HG03045 (cell line): ENCODE measurements around the gene CDC42EP1.

Source experiments
- ATAC-seq: cut with Tn5 transposase; IDR thresholded peaks from one replicate; pipeline ENCODE4 v1.9.1; 2021; ENCODE audit warnings: mild to moderate bottlenecking, moderate library complexity; ENCODE audit not compliant: unreplicated experiment

CDC42EP1 gene

DNA sequence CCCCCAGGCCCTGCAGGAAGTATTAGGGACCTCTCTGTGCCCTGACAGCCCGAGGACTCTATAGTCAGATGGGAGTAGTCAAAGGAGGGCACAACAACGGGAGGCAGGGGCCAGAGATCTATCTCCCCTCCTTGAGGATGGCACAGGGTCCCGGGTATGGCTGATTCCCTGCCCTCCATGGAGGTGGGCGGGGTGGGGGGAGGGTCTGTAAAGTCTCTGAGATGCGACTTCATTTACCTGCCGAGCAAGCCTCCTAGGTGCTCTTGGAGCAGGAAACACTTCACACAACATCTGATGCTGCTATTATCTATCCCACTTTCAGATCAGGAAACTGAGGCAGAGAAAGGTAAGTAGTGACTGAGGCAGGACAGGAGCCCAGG, 769 bp upstream of the CDC42EP1 start:
- ATAC-seq, result no peak

- ATAC-seq, result no peak
Measured at GRCh38 chr22:37560608-37561211, 430 bp downstream of the CDC42EP1 start.

DNA sequence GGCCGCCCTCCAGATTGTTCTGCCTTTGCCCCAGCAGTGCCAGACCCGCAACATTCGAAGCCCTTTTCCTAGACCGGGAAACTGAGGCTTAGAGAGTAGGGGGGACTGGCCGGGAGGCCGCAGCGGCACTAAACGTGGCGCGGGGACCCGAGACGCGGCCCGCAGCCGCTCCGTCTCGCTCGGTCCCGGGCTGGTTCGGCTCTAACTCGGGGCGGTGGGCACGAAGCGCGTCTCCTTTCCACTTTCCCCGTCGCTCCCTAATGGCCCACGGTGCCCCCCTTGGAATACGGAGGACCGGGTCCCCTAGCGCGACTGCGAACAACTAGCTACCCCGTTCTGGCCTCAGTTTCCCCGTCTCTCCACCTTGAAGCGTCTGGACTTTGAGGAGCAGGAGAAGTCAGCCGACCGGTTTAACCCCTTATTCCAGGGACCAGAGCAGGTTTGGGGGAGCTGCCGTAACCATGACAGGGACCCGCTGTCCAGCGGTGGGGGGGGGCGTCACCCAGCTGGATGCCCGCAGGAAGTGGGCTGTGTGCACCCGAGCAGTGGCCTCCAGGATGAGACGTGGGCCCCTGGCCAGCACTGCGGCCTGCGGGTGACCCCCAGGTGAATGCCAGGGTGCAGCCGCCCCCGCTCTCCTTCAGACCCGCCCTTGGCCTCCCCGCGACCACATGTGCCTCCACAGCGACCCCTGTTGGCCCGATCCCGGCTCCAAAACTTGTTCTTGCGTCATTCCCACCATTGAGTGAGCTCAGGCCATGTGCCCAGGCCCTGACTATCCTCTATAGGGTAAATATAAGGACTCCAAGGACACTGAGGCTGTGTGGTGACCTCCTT, 1.1 kb downstream of the CDC42EP1 start:
- no peak for ATAC-seq

- ATAC-seq, result no peak
Measured at GRCh38 chr22:37562049-37562875, 2.0 kb downstream of the CDC42EP1 start.

- no peak for ATAC-seq
Measured at GRCh38 chr22:37563153-37564081, 3.1 kb downstream of the CDC42EP1 start.

DNA sequence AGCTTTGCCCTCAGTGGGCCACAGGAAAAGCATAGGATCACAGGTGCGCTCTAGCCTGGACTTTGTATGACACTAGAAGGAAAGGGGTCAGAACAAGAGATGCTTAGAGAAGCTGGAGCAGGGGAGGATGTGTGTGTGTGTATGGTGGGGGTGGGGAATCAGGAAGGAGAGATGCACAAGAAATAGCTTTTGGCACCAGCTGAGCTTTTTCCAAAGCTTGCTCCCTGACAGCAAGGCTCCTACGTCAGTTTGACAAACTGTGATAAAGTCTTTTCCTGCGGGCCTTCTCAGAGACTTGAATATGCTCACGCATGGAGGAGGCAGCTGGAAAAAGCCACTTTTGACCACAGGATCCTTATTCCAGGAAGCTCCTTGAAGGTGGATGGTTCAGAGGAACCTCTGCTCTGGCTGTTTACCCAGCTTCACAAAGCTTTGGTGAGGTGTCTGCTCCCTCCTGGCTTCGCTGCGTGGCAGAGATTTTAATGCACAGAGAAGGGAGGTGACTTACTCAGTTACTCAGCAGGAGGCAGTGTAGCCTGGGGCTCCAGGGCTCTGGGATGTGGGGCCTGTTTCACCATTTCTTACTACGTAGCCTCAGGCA, 3.9 kb downstream of the CDC42EP1 start:
- ATAC-seq, result no peak

DNA sequence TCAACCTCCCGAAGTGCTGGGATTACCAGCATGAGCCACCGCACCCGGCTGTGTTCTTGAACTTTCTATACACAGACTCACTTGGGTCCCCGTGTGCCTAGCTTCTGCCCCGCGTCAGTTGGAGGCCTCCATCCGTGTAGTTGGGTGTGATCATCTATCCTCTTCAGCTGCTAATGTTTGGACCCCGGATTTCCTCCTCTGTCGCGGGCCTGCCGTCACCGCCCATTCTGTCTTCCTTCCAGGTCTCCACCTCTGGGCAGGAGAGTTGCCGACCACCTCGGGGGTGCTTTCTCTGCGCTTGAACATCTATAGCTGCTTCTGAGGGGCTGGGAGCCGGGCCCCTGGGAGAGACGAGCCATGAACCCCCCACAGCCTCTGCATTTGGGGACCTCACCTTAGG, 5.5 kb downstream of the CDC42EP1 start:
- ATAC-seq, result no peak

DNA sequence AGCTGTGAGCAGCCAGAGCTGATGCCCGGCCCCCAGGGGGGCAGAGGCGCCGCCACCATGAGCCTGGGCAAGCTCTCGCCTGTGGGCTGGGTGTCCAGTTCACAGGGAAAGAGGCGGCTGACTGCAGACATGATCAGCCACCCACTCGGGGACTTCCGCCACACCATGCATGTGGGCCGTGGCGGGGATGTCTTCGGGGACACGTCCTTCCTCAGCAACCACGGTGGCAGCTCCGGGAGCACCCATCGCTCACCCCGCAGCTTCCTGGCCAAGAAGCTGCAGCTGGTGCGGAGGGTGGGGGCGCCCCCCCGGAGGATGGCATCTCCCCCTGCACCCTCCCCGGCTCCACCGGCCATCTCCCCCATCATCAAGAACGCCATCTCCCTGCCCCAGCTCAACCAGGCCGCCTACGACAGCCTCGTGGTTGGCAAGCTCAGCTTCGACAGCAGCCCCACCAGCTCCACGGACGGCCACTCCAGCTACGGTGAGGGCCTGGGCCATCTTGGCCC, 6.1 kb downstream of the CDC42EP1 start:
- ATAC-seq, result no peak

DNA sequence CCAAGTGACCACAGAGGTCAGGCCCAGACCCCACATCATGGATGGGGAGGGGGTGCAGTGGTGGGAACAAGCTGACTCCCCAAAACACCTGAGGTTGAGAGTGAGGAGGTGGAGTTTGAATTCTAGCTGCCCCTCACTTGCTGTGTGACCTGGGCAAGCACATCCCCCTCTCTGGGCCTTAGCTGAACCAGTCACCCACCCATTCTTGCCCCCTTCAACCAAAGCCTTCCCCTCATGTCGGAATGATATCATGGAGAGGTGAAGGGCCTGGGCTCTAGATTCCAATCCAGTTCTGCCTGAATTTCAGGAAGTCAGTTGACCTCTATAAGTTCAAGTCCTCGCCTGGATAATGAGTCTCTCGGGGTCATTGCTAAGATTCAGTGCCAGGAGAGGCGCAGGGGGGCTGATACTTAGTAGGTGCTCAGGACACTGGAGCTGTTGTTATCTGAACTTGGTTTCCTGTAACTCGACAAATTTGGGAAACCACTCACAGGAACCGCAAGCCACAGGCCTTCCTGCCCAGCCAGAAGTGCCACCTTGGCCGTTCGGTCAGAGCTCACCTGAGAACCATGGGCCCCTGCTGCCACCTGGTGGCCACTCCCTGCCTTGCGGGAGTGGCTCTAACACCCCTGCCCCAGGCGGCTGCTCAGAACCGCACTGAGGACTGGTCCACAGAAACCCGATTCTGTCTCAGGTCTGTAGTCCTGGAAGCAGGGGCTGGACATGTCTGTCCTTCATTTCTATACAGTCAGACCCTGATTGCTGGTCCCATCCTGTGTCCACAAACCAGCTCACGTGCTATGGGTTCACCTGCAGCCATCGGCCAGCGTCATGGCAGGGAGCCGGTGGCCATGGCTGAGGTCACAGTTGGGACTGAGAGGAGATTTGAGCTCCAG, 6.9 kb downstream of the CDC42EP1 start:
- no peak for ATAC-seq

DNA sequence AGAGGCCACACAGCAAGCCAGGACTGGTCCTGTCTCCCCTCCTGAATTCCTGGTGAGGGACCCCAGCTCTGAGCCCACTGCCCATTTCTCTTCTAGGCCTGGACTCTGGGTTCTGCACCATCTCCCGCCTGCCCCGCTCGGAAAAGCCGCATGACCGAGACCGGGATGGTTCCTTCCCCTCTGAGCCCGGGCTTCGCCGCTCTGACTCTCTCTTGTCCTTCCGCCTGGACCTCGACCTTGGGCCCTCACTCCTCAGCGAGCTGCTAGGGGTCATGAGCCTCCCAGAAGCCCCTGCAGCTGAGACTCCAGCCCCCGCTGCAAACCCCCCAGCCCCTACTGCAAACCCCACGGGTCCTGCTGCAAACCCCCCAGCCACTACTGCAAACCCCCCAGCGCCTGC, 7.7 kb downstream of the CDC42EP1 start:
- no peak for ATAC-seq

GRCh38 chr22:37568448-37569008, 8.2 kb downstream of the CDC42EP1 start:
- no peak for ATAC-seq

DNA sequence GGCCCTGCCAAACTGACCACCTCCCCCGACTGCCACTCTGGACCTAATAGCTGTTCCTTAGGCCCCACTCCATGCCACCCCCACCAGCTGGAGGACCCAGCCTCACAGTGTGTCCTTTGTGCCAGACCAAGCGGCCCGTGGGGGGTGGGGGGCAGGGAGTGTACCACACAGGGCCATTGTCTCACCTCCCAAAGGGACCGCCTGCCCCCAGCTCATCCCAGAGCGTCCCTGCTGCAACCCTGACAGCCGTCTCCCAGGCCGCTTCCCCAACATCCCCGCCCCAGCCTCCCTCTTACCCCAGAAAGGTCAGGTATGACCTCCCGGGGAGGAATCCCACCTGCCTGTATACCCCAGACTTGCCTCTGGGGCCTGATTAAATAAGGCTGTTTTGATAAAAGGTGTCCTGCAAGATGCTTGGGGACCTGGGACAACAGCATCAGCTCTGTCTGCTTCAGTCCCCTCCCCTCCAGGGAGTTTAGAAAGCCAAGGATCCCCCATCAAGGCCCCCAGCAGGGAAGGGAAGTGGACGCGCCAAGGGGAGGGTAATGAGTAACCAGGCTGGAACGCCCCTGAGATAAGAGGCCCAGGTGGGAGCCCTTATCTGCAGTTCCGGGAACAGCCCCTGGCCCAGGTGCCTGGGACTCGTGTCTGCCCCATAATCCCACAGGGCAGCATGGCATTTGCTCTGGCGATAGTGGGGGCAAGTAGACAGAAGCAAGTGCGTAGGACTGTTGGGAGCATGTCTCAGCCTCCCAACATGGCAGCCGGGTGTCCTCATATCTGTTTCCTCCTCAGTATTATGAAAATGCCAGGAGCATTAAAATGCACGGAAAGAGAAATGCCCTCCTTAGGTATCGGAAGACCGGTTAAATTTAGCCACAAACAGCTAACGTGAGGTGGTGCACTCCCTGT, 9.0 kb downstream of the CDC42EP1 start:
- ATAC-seq, result no peak

DNA sequence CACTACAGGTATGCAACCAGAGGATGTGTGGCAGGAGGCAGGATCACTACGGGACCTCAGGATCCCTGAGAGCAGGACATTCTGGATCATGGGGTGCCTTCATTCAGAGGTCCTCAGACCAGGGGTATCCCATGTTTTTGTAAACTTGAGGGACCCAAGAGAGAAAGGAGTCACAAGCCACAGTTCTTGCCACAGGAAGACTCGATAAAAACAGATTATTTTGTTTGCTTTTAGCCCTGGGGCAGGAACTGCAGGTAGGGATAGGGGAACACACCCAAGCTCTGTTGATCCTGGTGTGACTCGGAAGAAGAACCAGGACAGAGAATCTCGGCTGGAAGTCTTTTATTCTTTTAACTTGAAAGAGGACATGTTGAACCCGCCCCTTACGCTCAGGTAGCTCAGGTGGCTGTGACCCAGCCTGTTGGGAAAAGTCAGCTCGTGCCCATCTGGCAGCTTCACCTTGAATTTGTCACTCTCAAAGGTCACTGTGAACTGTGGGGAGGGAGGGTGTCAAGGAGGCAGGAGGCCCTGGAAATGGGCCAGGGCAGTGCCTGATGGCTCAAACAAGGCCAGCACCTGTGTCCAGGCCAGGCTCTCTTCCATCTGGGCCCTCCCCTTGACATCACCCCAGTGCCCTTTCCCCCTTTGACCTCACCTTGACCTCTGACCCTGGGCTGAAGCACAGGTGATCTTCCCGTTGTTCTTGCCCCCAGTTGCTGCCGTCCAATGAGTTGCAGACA, 9.8 kb downstream of the CDC42EP1 start:
- no peak for ATAC-seq

GRCh38 chr22:37570661-37570976, 10.3 kb downstream of the CDC42EP1 start:
- no peak for ATAC-seq

GRCh38 chr22:37571258-37571991, 11.1 kb downstream of the CDC42EP1 start:
- no peak for ATAC-seq

- ATAC-seq, result no peak
Measured at GRCh38 chr22:37571992-37572373, 11.7 kb downstream of the CDC42EP1 start.
